Measurements from ENCODE around the gene SEMA3A. TPM values are rescaled to one million over a fixed set of nuclear protein-coding genes. Genes with fewer than 3 reads are reported as not detected.

The SEMA3A gene
- total and polyA plus RNA-seq, 2 experiments from 2014 or later = 19.8 to 46.4 TPM

DNA sequence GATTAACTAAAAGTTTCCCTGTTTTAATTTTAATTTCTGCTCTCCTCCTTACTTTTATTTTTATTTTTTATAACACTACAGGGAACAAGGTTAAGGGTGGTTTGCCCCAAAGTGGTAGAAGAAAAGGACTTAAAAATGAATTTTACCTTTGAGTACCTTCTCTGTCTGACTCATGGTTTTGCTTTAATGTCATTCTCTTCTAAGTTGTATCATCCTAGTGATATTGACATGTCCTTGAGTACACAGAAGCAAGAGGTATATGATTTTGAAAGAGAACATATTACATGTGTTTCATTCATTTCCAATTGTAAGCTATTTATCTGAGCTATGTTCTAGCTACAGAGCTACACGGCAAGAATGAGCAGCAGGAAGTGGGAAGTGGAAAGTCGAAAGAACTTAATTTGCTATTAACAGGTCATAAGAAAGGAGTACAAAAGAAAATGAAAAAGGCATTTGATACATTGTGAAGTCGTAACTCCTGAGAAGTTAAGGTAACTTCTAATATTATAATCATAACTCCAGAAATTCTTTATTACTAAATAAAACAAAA lies 112.5 kb downstream of the SEMA3A start (continued):
- TF ChIP-seq, protein P1, sequence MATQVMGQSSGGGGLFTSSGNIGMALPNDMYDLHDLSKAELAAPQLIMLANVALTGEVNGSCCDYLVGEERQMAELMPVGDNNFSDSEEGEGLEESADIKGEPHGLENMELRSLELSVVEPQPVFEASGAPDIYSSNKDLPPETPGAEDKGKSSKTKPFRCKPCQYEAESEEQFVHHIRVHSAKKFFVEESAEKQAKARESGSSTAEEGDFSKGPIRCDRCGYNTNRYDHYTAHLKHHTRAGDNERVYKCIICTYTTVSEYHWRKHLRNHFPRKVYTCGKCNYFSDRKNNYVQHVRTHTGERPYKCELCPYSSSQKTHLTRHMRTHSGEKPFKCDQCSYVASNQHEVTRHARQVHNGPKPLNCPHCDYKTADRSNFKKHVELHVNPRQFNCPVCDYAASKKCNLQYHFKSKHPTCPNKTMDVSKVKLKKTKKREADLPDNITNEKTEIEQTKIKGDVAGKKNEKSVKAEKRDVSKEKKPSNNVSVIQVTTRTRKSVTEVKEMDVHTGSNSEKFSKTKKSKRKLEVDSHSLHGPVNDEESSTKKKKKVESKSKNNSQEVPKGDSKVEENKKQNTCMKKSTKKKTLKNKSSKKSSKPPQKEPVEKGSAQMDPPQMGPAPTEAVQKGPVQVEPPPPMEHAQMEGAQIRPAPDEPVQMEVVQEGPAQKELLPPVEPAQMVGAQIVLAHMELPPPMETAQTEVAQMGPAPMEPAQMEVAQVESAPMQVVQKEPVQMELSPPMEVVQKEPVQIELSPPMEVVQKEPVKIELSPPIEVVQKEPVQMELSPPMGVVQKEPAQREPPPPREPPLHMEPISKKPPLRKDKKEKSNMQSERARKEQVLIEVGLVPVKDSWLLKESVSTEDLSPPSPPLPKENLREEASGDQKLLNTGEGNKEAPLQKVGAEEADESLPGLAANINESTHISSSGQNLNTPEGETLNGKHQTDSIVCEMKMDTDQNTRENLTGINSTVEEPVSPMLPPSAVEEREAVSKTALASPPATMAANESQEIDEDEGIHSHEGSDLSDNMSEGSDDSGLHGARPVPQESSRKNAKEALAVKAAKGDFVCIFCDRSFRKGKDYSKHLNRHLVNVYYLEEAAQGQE (IDR thresholded peaks at IDR 0.05; ENCODE audit: unreplicated experiment) = no peak

DNA sequence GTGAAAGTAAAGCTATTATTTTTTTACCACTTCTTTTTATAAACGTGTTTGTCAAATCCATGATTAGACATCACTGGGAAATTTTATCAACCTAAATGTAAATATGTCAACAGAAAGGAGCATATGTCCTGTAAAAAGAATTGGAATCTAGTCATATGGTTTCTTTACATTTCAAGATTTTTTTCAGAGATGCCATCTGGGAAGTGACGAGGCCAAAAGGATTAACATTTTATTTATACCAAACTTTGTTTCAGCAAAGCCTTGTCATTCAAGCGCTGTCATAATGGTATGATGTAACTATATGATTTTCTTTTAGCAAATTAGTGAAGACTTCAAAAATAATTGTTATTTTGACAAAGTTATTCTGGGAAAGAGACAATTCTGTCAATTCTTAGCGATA lies 117.3 kb downstream of the SEMA3A start:
- H3K27ac Mint-ChIP-seq = 0 out of 2 replicates have a peak overlapping the region, but pooled peaks have one; percentile 74
- TF ChIP-seq, protein P2, sequence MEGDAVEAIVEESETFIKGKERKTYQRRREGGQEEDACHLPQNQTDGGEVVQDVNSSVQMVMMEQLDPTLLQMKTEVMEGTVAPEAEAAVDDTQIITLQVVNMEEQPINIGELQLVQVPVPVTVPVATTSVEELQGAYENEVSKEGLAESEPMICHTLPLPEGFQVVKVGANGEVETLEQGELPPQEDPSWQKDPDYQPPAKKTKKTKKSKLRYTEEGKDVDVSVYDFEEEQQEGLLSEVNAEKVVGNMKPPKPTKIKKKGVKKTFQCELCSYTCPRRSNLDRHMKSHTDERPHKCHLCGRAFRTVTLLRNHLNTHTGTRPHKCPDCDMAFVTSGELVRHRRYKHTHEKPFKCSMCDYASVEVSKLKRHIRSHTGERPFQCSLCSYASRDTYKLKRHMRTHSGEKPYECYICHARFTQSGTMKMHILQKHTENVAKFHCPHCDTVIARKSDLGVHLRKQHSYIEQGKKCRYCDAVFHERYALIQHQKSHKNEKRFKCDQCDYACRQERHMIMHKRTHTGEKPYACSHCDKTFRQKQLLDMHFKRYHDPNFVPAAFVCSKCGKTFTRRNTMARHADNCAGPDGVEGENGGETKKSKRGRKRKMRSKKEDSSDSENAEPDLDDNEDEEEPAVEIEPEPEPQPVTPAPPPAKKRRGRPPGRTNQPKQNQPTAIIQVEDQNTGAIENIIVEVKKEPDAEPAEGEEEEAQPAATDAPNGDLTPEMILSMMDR (conservative IDR thresholded peaks at IDR 0.05; ENCODE audit: low read depth in 2 of 2) = no peak
- TF ChIP-seq JUNB (IDR thresholded peaks at IDR 0.05; ENCODE audit: unreplicated experiment) (no peak), EZH2 (IDR thresholded peaks at IDR 0.05; ENCODE audit: low read depth, unreplicated experiment) (no peak), STAT1 (IDR thresholded peaks at IDR 0.05; ENCODE audit: unreplicated experiment) (no peak), ZNF331 (CRISPR knock-in tag; IDR thresholded peaks at IDR 0.05; ENCODE audit: low read depth) (no peak), EZH2phosphoT487 (IDR thresholded peaks at IDR 0.05; ENCODE audit: unreplicated experiment) (no peak), POLR2AphosphoS5 (IDR thresholded peaks at IDR 0.05; ENCODE audit: low read depth) (no peak), CREB1 (CRISPR knock-in tag; IDR thresholded peaks at IDR 0.05; ENCODE audit: low read depth) (no peak), ZNF114 (CRISPR knock-in tag; IDR thresholded peaks at IDR 0.05) (no peak), NANOG (IDR thresholded peaks at IDR 0.05; ENCODE audit: borderline replicate concordance) (no peak)
- TF ChIP-seq, protein P1 (IDR thresholded peaks at IDR 0.05; ENCODE audit: unreplicated experiment) = no peak

More for the DNA sequence above, 117.3 kb downstream of the SEMA3A start:
- H3K27me3 ChIP-seq (ENCODE audit: insufficient read depth) = no peaks in the 10 kb centered on the region
- H4K20me1 ChIP-seq (replicated peaks; ENCODE audit: insufficient read depth) = no peaks in the 10 kb centered on the region
- H3K36me3 Mint-ChIP-seq (ENCODE audit: low read depth) = peaks cover 4% of the 10 kb centered on the region; the same call in 2 of the 3 replicates
- no peak overlapping the region for H2AFZ ChIP-seq
- H3K9me3 Mint-ChIP-seq = no peaks in the 10 kb centered on the region
- H3K4me3 ChIP-seq = no peak overlapping the region
- no peaks in the 10 kb centered on the region for H3F3A ChIP-seq (replicated peaks; ENCODE audit: low read depth)
- H3K36me3 ChIP-seq (ENCODE audit: insufficient read depth) = no peaks in the 10 kb centered on the region
- no peak for DNase-seq (ENCODE audit: low spot score)
- no peaks in the 10 kb centered on the region for H3K9me2 ChIP-seq (ENCODE audit: insufficient read depth)
- peaks cover 5% of the 10 kb centered on the region for H3K27me3 Mint-ChIP-seq (ENCODE audit: insufficient read depth, low read depth, poor library complexity)
- ATAC-seq = no peak
- peaks cover 11% of the 10 kb centered on the region; the same call in 1 of the 2 replicates for H3K79me2 ChIP-seq (replicated peaks; ENCODE audit: insufficient read depth)
- H3K4me1 Mint-ChIP-seq = peaks cover 14% of the 10 kb centered on the region
- peaks cover 13% of the 10 kb centered on the region; the same call in 1 of the 2 replicates for H3K4me1 ChIP-seq (ENCODE audit: insufficient read depth)
- no peak overlapping the region for H3K27ac ChIP-seq (ENCODE audit: low read depth)
- no peak overlapping the region for H3K4me2 ChIP-seq
- no peak overlapping the region for H3K4me3 Mint-ChIP-seq
